Measurements from ENCODE around the gene WDR33. TPM values are rescaled to one million over a fixed set of nuclear protein-coding genes. Genes with fewer than 3 reads are reported as not detected.
"Not testable (repeated sequence)": the region's sequence is repeated elsewhere in the genome, so short reads cannot be mapped to it uniquely, and the experiment has no call there.

WDR33 gene
- total RNA-seq: 37.9 TPM
- long read RNA-seq, full-length matches to known transcripts: 32 of 59 reads
- long read RNA-seq, partial matches to known transcripts: 15 of 59 reads
- long read RNA-seq, other reads (novel, unspliced or antisense): 12 of 59 reads

DNA sequence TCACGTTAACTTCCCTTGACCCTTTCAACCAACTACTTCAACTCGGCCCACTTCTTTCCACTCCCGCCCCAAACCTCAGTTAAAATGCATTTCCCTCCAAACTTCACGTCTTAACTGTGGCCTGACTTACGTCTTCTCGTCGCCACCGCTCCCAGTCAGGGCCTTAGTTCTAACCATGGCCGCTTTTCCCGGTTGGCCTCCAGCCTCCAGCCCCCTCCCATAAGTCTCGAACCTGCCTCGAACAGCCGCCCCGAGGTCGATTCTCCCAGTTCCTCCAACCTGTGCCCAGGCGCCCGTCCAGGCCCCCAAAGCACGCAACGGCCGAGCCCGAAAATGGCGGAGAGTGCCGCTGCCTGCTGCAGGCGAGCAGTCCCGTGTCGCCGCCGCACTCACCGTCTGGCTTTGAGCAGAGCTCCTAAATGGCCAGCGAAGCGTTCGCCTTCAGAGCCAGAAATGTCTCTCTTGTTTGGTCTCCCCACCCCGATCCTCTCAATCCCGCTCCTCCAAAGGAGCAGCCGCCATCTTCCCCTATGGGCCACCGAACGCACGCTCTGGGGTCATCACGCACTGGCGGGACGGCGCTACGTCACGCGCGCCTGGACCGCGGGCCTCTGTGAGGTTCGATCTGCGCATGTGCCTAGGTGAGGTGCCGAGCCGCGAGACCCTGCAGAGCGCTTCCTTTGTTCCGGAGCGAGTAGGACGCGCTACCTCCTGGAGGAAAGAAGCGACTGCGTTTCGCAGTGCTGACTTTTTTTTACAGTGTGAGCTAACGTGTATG, at the start of gene WDR33:
Gene WDR33, minus strand, starts transcription at position 553 of the 778 bp plus-strand sequence. CDS start 40,190 bp downstream, outside the sequence.
- peak; percentile 99 for ATAC-seq (ENCODE audit: poor library complexity)
- peak; percentile 94 for DNase-seq
- intact Hi-C loops (cut with DNase I): no loop called here

DNA sequence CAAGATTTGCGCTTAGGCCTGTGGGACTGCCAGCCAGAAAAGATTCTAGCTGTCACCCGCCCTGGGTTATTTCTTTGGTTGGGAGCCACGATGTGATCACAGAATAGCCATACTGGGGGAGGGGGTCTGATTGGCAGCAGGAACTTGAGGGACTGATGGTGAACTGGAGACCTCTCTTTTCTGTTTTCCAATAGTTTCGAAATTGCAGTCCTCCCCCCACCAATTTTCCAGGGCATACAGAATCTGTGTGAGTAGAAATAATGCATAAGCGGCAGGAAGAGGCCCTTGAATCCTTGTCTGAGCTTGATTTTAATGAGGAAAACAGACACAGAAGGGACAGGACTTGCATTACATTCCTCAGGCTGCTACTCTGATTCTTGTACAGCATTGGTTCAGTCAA, 49.2 kb upstream of the WDR33 start:
- intact Hi-C loops (cut with DNase I): no loop called here
- DNase-seq (no peak), ATAC-seq (ENCODE audit: poor library complexity) (no peak)

DNA sequence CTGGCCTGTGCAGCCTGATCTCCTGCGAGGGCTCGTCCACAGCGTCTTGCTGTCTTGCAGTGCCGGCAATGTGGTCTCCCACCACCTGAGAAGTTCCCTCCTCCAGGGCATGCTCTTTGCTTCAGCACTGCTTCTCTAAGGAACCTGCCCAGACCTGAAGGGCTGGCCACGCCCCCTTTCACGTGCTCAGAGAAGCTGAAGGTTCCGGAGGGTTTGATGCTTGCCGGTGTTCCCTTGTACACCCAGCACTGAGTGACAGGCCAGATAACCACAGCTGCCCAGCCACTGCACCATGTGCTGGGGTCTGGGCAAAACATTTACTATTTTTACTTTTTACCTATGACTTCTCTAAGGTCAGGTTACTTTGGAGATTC, 48.7 kb upstream of the WDR33 start:
- intact Hi-C loops (cut with DNase I): no loop called here
- DNase-seq (no peak), ATAC-seq (ENCODE audit: poor library complexity) (no peak)

DNA sequence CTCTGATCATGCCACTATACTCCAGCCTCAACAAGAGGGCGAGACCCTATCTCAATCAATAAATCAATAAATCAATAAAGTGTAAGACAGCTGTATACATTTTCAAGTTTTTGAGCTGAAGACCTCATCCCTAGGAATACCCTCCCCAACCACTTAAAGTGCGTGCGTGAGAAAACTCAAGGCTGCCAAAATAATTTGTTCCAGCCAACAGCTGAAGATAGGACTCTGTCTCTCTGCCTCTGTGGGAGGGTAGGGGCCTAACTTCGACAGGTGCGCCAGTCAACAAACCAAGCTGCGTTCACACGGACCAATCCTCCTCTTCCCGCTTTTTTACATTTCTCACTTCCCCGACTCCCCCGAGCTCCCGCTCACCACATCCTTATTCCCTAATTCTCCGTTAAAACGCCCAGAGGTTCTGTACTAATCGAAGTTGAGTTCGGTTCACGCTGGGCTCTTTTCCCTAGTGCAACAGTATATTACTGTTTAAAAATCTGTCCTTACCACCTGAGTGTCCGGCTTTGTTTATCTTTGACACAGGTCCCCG, 46.4 kb upstream of the WDR33 start:
- DNase-seq (no peak), ATAC-seq (ENCODE audit: poor library complexity) (no peak)
- intact Hi-C loops (cut with DNase I): no loop called here

DNA sequence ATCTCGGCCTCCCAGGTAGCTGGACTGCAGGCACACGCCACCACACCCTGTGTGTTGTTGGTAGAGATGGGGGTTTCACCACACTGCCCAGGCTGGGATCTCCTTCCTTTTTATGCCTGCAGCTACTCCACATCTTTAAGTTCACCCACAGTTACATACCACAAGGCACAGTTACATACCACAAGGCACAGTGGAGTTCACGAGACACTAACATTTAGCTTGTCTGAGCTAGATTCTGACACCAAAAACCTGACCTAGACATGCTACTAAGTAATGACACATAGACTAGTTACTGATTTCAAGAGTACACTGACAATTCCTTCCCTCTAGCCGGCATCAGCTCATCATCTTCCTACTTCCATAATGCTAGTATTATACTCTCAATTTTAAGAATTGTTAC, 42.7 kb upstream of the WDR33 start:
- ATAC-seq (ENCODE audit: poor library complexity) (no peak), DNase-seq (no peak)
- intact Hi-C loops (cut with DNase I): no loop called here

DNA sequence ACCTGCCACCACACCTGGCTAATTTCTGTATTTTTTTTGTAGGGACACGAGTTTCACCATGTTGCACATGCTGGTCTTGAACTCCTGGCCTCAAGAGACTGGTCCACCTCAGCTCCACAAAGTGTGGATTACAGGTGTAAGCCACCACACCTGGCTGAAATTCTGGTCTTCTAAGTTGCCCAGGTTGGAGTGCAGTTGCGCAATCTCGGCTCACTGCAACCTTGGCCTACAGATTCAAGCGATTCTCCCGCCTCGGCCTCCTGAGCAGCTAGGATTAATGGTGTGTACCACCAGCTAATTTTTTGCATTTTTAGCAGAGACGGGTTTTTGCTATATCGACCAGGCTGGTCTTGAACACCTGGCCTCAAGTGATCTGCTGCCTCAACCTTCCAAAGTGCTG, 41.4 kb upstream of the WDR33 start:
- DNase-seq: no peak
- intact Hi-C loops (cut with DNase I): no loop called here
- no peak for ATAC-seq (ENCODE audit: poor library complexity)

DNA sequence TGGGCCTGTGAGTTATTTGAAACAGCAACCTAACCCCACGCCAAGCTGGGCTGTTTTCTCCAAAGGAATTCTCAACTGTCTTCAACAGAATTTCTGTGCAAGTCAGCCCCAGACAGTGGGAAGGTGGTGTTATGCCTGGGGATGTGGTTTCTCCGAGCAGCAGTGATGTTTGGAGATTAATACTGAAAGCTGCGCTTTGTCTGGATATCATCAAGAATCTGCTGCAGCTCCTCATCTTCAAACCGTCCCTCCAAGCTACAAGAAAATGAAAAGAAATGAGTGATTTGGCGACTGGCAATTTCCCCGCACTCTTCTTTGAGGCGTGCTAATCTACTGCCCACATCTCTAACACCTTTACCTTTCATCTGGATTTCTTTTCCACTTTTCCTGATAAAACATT, 37.0 kb upstream of the WDR33 start:
- DNase-seq (no peak), ATAC-seq (ENCODE audit: poor library complexity) (no peak)
- intact Hi-C loops (cut with DNase I): no loop called here

DNA sequence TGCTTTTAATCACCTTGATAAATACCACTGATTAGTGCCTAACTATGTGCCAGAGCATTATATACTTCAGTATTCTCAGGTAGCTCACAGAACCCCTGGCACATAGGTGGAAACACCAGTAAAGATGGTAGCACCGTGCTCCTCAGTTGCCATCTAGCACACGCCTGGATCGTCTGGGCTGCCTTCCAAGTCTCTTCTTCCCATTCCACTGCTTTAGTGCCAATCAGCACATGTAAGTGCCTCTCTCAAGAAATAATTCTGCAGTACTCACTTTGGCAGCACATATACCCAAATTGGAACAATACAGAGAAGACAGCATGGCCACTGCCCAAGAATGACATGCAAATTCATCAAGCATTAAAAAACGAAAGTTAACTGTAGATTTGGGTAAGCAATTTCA, 34.0 kb upstream of the WDR33 start:
- intact Hi-C loops (cut with DNase I): no loop called here
- peak; percentile 92 for ATAC-seq (ENCODE audit: poor library complexity)
- no peak for DNase-seq

DNA sequence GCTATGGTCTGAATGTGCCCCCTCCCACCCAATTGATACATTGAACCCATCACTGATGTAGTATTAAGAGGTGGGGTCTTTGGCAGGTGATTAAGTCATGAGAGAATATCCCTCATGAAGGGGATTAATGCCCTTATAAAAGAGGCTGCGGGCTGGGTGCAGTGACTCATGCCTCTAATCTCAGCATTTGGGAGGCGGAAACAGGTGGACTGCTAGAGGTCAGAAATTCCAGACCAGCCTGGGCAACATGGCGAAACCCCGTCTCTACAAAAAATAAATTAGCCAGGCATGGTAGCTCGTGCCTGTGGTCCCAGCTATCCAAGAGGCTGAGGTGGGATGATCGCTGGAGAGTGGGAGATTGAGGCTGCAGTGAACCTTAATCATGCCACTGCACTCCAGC, 32.7 kb upstream of the WDR33 start:
- intact Hi-C loops (cut with DNase I): no loop called here
- DNase-seq (no peak), ATAC-seq (ENCODE audit: poor library complexity) (no peak)

DNA sequence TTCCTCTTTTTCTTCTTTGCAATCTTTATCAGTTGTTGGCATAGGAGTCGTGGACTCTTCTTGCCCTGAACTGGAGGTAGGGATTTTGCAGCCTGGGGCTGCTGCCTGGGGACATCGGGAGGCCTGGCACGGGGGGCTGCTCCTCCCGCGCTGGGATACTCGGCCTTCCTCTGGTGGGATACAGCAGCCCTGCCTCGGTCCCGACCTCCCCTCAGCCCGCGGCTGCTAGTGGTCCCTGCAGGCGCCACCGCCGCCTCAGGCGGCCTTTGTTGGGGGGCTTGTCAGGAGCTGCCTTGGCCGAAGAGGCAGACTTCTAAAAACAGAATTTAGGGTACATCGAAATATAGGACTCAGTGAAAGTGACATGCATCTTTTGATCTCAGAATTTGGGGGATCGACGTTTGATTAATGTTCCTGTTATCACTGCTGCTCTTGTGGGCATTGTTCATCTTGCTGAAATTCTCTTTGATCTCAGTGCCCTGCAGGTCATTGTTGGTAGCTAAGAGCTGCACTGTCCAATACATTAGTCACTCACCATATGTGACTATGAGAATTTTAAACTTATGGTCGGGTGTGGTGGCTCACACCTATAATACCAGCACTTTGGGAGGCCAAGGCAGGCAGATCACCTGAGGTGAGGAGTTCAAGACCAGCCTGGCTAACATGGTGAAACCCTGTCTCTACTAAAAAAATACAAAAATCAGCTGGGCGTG, 30.7 kb upstream of the WDR33 start:
- no peak for DNase-seq
- no peak for ATAC-seq (ENCODE audit: poor library complexity)
- intact Hi-C loops (cut with DNase I): no loop called here

DNA sequence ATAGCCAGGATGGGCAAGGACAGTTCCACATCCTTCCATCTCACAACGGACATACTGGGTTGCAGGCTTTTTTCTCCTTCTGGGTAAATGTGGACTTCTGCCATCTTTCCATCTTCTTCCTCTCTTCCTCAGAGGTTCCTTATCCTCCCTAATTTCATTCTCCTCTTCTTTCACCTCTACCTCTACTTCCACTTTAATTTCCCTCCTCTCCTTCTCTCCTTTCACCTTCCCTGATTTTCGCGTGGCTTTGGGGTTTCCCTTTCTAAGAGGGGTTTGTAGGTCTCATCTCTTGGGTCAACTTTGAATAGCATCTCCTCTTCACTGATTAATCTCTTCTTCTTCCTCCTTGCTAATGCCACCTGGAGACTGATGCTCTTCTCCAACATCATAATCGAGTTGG, 29.9 kb upstream of the WDR33 start:
- intact Hi-C loops (cut with DNase I): no loop called here
- no peak for ATAC-seq (ENCODE audit: poor library complexity)

DNA sequence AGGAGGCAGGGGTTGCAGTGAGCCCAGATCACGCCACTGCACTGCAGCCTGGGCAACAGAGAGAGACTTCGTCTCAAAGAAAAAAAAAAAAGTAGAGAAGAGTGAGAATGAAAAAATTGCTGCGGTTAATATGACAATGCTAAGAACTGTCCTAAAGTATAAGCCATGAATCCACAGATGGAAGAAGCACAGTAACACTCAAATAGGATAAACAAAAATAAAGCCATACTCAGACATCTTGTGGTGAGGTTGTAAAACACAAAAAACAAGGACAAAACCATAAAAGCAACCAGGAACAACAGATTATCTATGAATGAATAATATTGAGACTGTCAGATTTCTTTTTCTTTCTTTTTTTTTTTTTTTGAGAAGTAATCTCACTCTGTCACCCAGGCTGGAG, 24.0 kb upstream of the WDR33 start:
- ATAC-seq (ENCODE audit: poor library complexity): no peak
- intact Hi-C loops (cut with DNase I): no loop called here
- DNase-seq: no peak

More for the DNA sequence above, 29.9 kb upstream of the WDR33 start:
- DNase-seq: no peak

DNA sequence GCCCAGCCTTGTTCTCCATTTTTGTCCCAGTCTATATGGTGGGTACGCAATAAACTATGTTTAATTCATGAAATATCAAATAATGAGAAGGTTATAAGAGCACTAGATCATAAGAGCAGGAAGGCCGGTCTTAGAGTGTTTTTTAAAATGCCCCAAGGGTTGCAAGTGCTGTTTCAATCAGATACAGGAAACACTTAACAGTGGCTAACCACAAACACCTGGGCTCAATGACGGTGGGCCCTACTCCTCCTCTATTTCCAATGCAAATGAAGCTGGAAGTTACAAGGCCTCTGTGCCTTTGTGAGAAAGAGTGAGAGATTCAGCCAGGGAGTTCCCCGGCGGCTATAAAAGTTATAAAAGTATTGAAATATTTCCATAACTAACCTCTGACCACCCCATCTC, 18.9 kb upstream of the WDR33 start:
- intact Hi-C loops (cut with DNase I): no loop called here
- no peak for DNase-seq
- no peak for ATAC-seq (ENCODE audit: poor library complexity)

DNA sequence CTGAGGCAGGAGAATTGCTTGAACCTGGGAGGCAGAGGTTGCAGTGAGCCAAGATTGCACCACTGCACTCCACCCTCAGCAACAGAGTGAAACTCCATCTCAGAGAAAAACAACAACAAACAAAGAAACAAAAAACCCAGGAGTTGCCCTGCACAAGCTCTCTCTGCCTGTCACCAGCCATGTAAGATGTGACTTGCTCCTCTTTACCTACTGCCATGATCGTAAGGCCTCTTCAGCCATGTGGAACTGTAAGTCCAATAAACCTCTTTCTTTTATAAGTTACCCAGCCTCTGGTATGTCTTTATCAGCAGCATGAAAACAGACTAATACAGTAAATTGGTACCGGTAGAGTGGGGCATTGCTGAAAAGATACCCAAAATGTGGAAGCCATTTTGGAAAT, 15.7 kb upstream of the WDR33 start:
- ATAC-seq (ENCODE audit: poor library complexity); intact Hi-C loops (cut with DNase I); DNase-seq: not testable (repeated sequence)

DNA sequence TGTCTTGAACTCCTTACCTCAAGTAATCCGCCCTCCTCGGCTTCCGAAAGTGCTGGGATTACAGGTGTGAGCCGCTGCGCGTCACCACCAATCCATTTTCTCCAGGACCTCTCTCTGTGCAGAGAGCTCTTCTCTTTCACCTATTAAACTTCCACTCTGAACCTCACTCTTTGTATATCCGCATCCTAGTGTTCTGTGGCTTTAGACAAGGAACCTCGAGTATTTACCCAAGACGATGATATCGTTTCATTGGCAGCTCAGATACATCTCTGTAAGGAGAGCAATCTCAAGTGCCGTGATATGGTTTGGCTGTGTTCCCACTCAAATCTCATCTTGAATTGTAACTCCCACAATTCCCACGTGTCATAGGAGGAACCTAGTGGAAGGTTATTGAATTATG, 15.1 kb upstream of the WDR33 start:
- intact Hi-C loops (cut with DNase I): no loop called here
- DNase-seq (no peak), ATAC-seq (ENCODE audit: poor library complexity) (no peak)

DNA sequence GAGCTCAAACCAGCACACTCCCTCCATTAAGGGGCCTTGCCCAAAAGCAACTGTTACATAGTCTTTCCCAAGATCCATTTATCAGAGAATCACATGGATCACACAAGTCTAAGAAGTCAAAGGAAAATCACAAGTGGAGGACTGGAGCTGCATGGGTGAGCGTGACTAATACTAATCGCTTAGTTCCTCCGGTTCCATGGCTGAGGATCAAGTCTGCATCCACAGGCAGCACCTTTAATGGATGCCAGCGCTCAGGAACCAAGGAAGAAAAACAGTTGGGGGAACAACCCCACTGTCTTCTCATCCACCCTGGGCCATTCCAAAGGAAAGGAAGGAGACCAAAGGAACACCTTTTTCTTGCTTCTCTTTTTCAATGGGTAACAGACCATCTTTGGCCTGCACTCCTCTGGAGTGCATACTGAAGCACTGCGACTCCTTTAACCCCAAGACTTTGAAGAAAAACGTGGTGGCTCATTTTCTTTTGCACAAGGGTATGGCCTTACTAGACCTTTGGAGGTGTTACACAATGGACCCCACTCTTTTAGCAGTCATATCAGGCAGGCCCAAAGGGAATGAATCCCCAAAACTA, 9.2 kb upstream of the WDR33 start:
- intact Hi-C loops (cut with DNase I): no loop called here
- ATAC-seq (ENCODE audit: poor library complexity): no peak
- no peak for DNase-seq

DNA sequence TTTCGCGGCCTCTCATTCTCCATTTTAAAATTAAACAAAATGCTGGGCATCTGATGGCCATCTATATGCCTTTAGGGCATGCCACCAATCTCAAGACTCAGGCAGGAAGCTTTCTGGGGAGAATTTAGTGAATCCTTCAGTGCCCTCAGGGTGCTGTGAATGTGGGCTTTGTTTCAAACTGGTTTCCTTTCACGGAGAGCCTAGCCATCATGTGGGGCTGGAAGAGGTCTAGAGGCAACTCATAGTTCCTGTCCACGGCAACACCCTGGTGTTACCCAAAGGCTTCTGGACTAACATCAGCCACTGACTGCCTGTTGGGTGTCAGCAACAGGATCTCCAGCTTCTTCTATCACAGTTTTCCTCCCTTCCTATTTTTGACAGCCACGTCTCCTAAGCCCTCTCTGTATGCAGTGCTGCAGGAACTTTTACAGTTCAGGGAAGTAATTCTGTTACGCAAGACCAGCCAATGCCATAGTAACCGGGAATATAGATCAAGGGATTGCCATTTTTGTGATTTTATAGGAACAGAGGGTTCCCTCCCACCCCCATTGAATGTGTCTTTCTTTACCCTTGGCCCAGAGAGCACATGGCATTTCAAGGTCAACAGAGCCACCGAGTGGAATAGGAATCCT, 7.9 kb upstream of the WDR33 start:
- no peak for ATAC-seq (ENCODE audit: poor library complexity)
- no peak for DNase-seq
- intact Hi-C loops (cut with DNase I): no loop called here

DNA sequence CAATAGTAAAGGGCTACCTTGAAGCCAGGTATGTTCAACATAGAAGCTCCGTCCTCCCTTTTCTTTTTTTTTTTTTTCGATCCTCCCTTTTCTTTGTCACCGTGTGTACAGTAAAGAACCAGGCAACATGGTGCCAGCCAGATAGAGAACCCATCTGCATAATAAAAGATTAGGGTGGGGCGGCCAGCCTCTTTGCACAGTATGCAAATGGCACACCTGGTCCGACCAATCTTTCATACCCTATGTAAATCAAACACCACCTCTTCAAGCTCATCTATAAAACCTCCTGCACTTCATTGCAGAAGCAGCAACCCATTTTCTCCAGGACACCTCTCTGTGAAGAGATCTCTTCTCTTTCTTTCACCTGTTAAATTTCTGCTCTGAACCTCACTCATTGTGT, 7.3 kb upstream of the WDR33 start:
- intact Hi-C loops (cut with DNase I): no loop called here
- ATAC-seq (ENCODE audit: poor library complexity) (no peak), DNase-seq (no peak)

DNA sequence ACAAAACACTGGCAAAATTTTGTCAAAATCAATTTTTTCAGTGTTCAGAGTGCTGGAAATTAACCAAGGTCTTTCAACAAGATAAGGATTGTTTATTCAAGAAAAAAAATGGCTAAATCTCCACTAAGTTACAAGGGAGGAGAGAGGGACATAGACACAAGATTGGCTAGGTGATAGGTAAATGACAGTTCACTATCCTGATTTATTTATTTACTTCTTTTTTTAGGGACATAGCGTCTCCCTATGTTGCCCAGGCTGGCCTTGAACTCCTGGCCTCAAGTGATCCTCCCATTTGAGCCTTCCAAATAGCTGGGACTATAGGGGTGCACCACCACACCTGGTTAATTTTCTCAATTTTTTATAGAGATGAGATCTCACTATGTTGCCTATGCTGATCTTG, 3.7 kb upstream of the WDR33 start:
- intact Hi-C loops (cut with DNase I): no loop called here

More for the DNA sequence above, 3.7 kb upstream of the WDR33 start:
- no peak for ATAC-seq (ENCODE audit: poor library complexity)
- no peak for DNase-seq

All from Right ventricle myocardium superior (tissue), 1 donor.